ENCODE results near the gene GTPBP8. TPM values are rescaled to one million over a fixed set of nuclear protein-coding genes. Genes with fewer than 3 reads are reported as not detected.

GTPBP8 gene
- total RNA-seq, 1 donor from 2014 or later, result 15.2 TPM

- Mint-ChIP-seq H3K36me3 (ENCODE audit: low read depth) (peaks cover 7% of the 10 kb centered on the region), H3K4me3 (ENCODE audit: unreplicated experiment) (no peak overlapping the region), H3K4me1 (ENCODE audit: low read depth) (peaks cover 32% of the 10 kb centered on the region), H3K27ac (ENCODE audit: unreplicated experiment) (no peak overlapping the region), H3K9me3 (ENCODE audit: low read depth) (no peaks in the 10 kb centered on the region), H3K27me3 (ENCODE audit: low read depth) (no peaks in the 10 kb centered on the region)
- TF ChIP-seq CTCF (IDR thresholded peaks at IDR 0.05), result no peak
- DNase-seq (ENCODE audit: low spot score), result no peak
Measured at GRCh38 chr3:112995800-112996199, 5.0 kb downstream of the GTPBP8 start.

- H3K27ac Mint-ChIP-seq (ENCODE audit: unreplicated experiment), result no peak overlapping the region
- peaks cover 15% of the 10 kb centered on the region for H3K36me3 Mint-ChIP-seq (ENCODE audit: low read depth)
- no peak for DNase-seq (ENCODE audit: low spot score)
- no peaks in the 10 kb centered on the region for H3K27me3 Mint-ChIP-seq (ENCODE audit: low read depth)
- peaks cover 10% of the 10 kb centered on the region for H3K4me1 Mint-ChIP-seq (ENCODE audit: low read depth)
- TF ChIP-seq CTCF (IDR thresholded peaks at IDR 0.05), result no peak
- no peaks in the 10 kb centered on the region for H3K9me3 Mint-ChIP-seq (ENCODE audit: low read depth)
- no peak overlapping the region for H3K4me3 Mint-ChIP-seq (ENCODE audit: unreplicated experiment)
Measured at GRCh38 chr3:113000691-113001090, 9.9 kb downstream of the GTPBP8 start.

DNA sequence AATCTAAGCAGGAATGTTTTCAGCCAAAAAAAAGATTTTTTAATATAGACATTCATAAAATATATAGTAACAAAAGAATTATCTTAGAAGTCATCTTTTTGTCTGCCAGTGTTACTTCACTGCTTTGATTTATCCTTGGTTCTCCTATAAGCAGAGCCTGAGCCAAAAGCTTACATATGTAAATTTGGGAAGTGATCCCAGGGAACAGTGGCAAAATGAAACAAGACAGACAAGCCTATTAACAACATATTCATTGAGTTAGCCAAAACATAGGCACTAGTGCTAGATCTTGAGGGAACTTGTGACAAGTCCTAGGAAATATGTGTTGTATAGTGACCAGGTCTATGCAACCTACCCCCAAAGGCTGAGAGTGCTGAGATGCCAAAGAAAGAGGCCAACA, 11.3 kb downstream of the GTPBP8 start:
- TF ChIP-seq CTCF (IDR thresholded peaks at IDR 0.05), result no peak
- no peak for DNase-seq (ENCODE audit: low spot score)
- no peaks in the 10 kb centered on the region for H3K27me3 Mint-ChIP-seq (ENCODE audit: low read depth)
- H3K9me3 Mint-ChIP-seq (ENCODE audit: low read depth), result no peaks in the 10 kb centered on the region
- no peak overlapping the region for H3K27ac Mint-ChIP-seq (ENCODE audit: unreplicated experiment)
- H3K36me3 Mint-ChIP-seq (ENCODE audit: low read depth), result peaks cover 15% of the 10 kb centered on the region
- no peak overlapping the region for H3K4me3 Mint-ChIP-seq (ENCODE audit: unreplicated experiment)
- peaks cover 9% of the 10 kb centered on the region for H3K4me1 Mint-ChIP-seq (ENCODE audit: low read depth)

- no peak overlapping the region for H3K27ac Mint-ChIP-seq (ENCODE audit: unreplicated experiment)
Measured at GRCh38 chr3:113002679-113003078, 11.9 kb downstream of the GTPBP8 start.

GRCh38 chr3:113005611-113006010, 14.8 kb downstream of the GTPBP8 start:
- H3K36me3 Mint-ChIP-seq (ENCODE audit: low read depth), result peaks cover 11% of the 10 kb centered on the region
- TF ChIP-seq CTCF (IDR thresholded peaks at IDR 0.05), result no peak
- no peaks in the 10 kb centered on the region for H3K9me3 Mint-ChIP-seq (ENCODE audit: low read depth)
- H3K27ac Mint-ChIP-seq (ENCODE audit: unreplicated experiment), result no peak overlapping the region
- no peak overlapping the region for H3K4me3 Mint-ChIP-seq (ENCODE audit: unreplicated experiment)
- no peak for DNase-seq (ENCODE audit: low spot score)
- no peaks in the 10 kb centered on the region for H3K27me3 Mint-ChIP-seq (ENCODE audit: low read depth)
- H3K4me1 Mint-ChIP-seq (ENCODE audit: low read depth), result no peaks in the 10 kb centered on the region

More at GRCh38 chr3:113002679-113003078, 11.9 kb downstream of the GTPBP8 start:
- Mint-ChIP-seq H3K4me1 (ENCODE audit: low read depth) (peaks cover 2% of the 10 kb centered on the region), H3K36me3 (ENCODE audit: low read depth) (peaks cover 15% of the 10 kb centered on the region), H3K4me3 (ENCODE audit: unreplicated experiment) (no peak overlapping the region), H3K27me3 (ENCODE audit: low read depth) (no peaks in the 10 kb centered on the region), H3K9me3 (ENCODE audit: low read depth) (no peaks in the 10 kb centered on the region)
- TF ChIP-seq CTCF (IDR thresholded peaks at IDR 0.05), result no peak
- DNase-seq (ENCODE audit: low spot score), result no peak

All from chondrocyte (in vitro differentiated cells).